Heart right ventricle (tissue), 16 donors: ENCODE data around the gene PCCA. TPM values are rescaled to one million over a fixed set of nuclear protein-coding genes. Genes with fewer than 3 reads are reported as not detected.

Source experiments
- ATAC-seq, 8 donors: fragments of 200-7000 bp; cut with Tn5 transposase; one replicate each; pipeline ENCODE4 v1.9.1; 2020; ENCODE audit warnings: mild to moderate bottlenecking in 8 of 8, moderate library complexity in 8 of 8, moderate number of reproducible peaks in 1 of 8
- DNase-seq, 2 donors: peaks; one replicate each; pipeline ENCODE4 v3.0.0-alpha.2; 2020
- H3K27ac ChIP-seq, 10 donors: fragments of 200-600 bp; sonication (generic) in 2 of 10; one replicate each; pipeline versions ENCODE4 v1.5.0 to v1.8.0; 2020 to 2022; ENCODE audit warnings: mild to moderate bottlenecking in 3 of 10
- H3K27me3 ChIP-seq, 7 donors: fragments of 200-600 bp; one replicate each; pipeline ENCODE4 v1.8.0; 2021 to 2022; ENCODE audit warnings: mild to moderate bottlenecking in 2 of 7
- H3K36me3 ChIP-seq, 9 donors: fragments of 200-600 bp; sonication (generic) in 1 of 9; one replicate each; pipeline versions ENCODE4 v1.5.0 to v1.8.0; 2020 to 2022; ENCODE audit warnings: mild to moderate bottlenecking in 2 of 9
- H3K4me1 ChIP-seq, 9 donors: fragments of 200-600 bp; sonication (generic) in 1 of 9; one replicate each; pipeline versions ENCODE4 v1.5.0 to v1.8.0; 2020 to 2022; ENCODE audit warnings: mild to moderate bottlenecking in 4 of 9
- H3K4me3 ChIP-seq, 10 donors: fragments of 200-600 bp; sonication (generic) in 2 of 10; one replicate each; pipeline versions ENCODE4 v1.5.0 to v1.8.0; 2020 to 2022; ENCODE audit warnings: mild to moderate bottlenecking in 7 of 10, moderate library complexity in 2 of 10
- H3K9me3 ChIP-seq, 11 donors: fragments of 200-600 bp in 10 of 11; sonication (generic) in 2 of 11; one replicate each; pipeline versions ENCODE4 v1.5.0 to v1.8.0; 2013 to 2022; ENCODE audit warnings: mild to moderate bottlenecking in 2 of 11, control low read depth in 1 of 11, moderate library complexity in 1 of 11
- CTCF ChIP-seq, 9 donors: fragments of 200-600 bp; sonication (generic) in 2 of 9; IDR thresholded peaks; one replicate each; pipeline versions ENCODE4 v1.5.0 to v1.8.0; 2021 to 2022; ENCODE audit warnings: antibody characterized with exemption in 9 of 9, mild to moderate bottlenecking in 5 of 9, moderate library complexity in 1 of 9
- WGBS, 2 donors: extraction: QIAGEN DNeasy Blood & Tissue Kit; methylation state at CpG; one replicate each; pipeline ENCODE4 v1.1.7; 2013; ENCODE audit warnings: inconsistent platforms in 1 of 2; 5-methylcytosine and 5-hydroxymethylcytosine counted together
- intact Hi-C, 10 donors: fragments of 100-400 bp; cut with DNase I; formaldehyde crosslinking; loops; one replicate each; pipeline versions ENCODE4 v1.11.1 to v1.14.2; 2022
- polyA plus RNA-seq, 2 donors: library from polyadenylated mRNA; stranded (reverse); fragments of 200-250 nt; gene quantifications; one replicate each; pipeline ENCODE4 v1.2.3, GENCODE V29; 2013
- total RNA-seq, 10 donors: library from RNA; stranded (reverse); fragmentation: NEBNext Ultra II Directional in 3 of 10; extraction: Animal tissue kit (Norgen Biotek cat#: 25700) in 3 of 10; gene quantifications; one replicate each; pipeline versions ENCODE4 v1.2.1 to v1.2.4, GENCODE V29; 2021 to 2023
- donor health status: Arrhythmogenic right ventricular cardiomyopathy.
- donor health status: ischemic (EF 13 %, LVEDD 7.1; RV severe dilation, severe dysfunction).
- donor health status: healthy with polysubstance abuse.
- donor health status: DM: no; HTN: yes; CAD: no.
- donor health status: DM: no; HTN: no; CAD: no.
- donor health status: ischemic (EF 25% LVEDD 6.9; RV normal size, moderate dysfunction).
- donor health status: ischemic (EF 25% LVEDD 5.7; RV mildly dilated, moderate dysfunction).
- donor health status: healthy.
- donor health status: DM: yes; HTN: yes; CAD: no.
- donor health status: Ischemic cardiomyopathy.
- donor health status: ischemic (EF 35%, LVEDD 5.7; RV mildly dilated, moderate dysfunction).
- donor health status: nonischemic (EF 11% LVEDD 7.7; RV severe dilation, severe dysfunction).
- donor health status: DM: yes; HTN: yes; CAD: no.
- donor health status: PGD.
- donor health status: ischemic (EF 29% LVEDD 5.4; RV normal size, mild dysfunction).
- donor health status: nonischemic (EF 23%, LVEDD 6.1; RV moderate dilation, normal function).

The PCCA gene
- total and polyA plus RNA-seq, 12 donors: 21.2 to 71.9 (median 60.7) TPM

- DNase-seq (no peak), ATAC-seq (no peak)
- Histone ChIP-seq H3K4me1 (peaks cover 0 to 6% (median 0%) of the 10 kb centered on the region in 9 donors), H3K9me3 (peaks cover 0 to 11% (median 0%) of the 10 kb centered on the region in 11 donors), H3K4me3 (no peak overlapping the region), H3K27me3 (no peaks in the 10 kb centered on the region), H3K36me3 (peaks cover 0 to 13% (median 0%) of the 10 kb centered on the region in 9 donors), H3K27ac (no peak overlapping the region)
- intact Hi-C loops: no loop called here
- TF ChIP-seq CTCF (IDR thresholded peaks at IDR 0.05): no peak
Measured at GRCh38 chr13:100350601-100351000, 261.7 kb downstream of the PCCA start.

- intact Hi-C loops: no loop called here
- DNase-seq: no peak
- WGBS, 2 donors: 44 to 67% methylated on average over 1 of the region's 1 CpG
Measured at GRCh38 chr13:100356426-100356825, 267.5 kb downstream of the PCCA start.

GRCh38 chr13:100356889-100357288 lies 268.0 kb downstream of the PCCA start:
- ATAC-seq (no peak), DNase-seq (no peak)
- WGBS, 2 donors: 79 to 84% methylated on average over 3 of the region's 3 CpGs
- H3K4me3 ChIP-seq: no peak overlapping the region
- no peak overlapping the region for H3K27ac ChIP-seq
- intact Hi-C loops: no loop called here
- no peak for TF ChIP-seq CTCF (IDR thresholded peaks at IDR 0.05)
- H3K27me3 ChIP-seq: no peaks in the 10 kb centered on the region
- peaks cover 0 to 6% (median 0%) of the 10 kb centered on the region in 11 donors for H3K9me3 ChIP-seq
- peaks cover 0 to 3% (median 0%) of the 10 kb centered on the region in 9 donors for H3K36me3 ChIP-seq
- peaks cover 0 to 7% (median 0%) of the 10 kb centered on the region in 9 donors for H3K4me1 ChIP-seq

More at GRCh38 chr13:100356426-100356825, 267.5 kb downstream of the PCCA start:
- Histone ChIP-seq H3K27ac (no peak overlapping the region), H3K4me1 (peaks cover 0 to 7% (median 0%) of the 10 kb centered on the region in 9 donors), H3K27me3 (no peaks in the 10 kb centered on the region), H3K36me3 (peaks cover 0 to 3% (median 0%) of the 10 kb centered on the region in 9 donors), H3K9me3 (peaks cover 0 to 6% (median 0%) of the 10 kb centered on the region in 11 donors), H3K4me3 (no peak overlapping the region)
- no peak for TF ChIP-seq CTCF (IDR thresholded peaks at IDR 0.05)
- no peak for ATAC-seq

- peaks cover 0 to 7% (median 0%) of the 10 kb centered on the region in 9 donors for H3K4me1 ChIP-seq
- ATAC-seq: no peak
- TF ChIP-seq CTCF (IDR thresholded peaks at IDR 0.05): no peak
- WGBS, 2 donors: 94 to 98% methylated on average over 1 of the region's 1 CpG
- H3K9me3 ChIP-seq: peaks cover 0 to 4% (median 0%) of the 10 kb centered on the region in 11 donors
- no peaks in the 10 kb centered on the region for H3K36me3 ChIP-seq
- DNase-seq: no peak
- H3K27ac ChIP-seq: no peak overlapping the region
- intact Hi-C loops: no loop called here
- H3K27me3 ChIP-seq: no peaks in the 10 kb centered on the region
- no peak overlapping the region for H3K4me3 ChIP-seq
Measured at GRCh38 chr13:100357764-100358163, 268.9 kb downstream of the PCCA start.
